Adrenal gland (tissue), 5 donors: ENCODE data around the gene OR10C1.

ENCODE experiments used
- POLR2A ChIP-seq, 2 donors: fragments of 450-650 bp; IDR thresholded peaks; one replicate each; pipeline ENCODE4 v1.6.1; 2017; ENCODE audit warnings: antibody characterized with exemption in 2 of 2, mild to moderate bottlenecking in 2 of 2, moderate library complexity in 1 of 2
- TF ChIP-seq, protein P1 (sequence below), 6 experiments: fragments of 450-650 bp in 4 of 6; fragments of 200-600 bp in 2 of 6; sonication (generic) in 1 of 6; IDR thresholded peaks; 1 replicate in 5 of 6; 2 replicates in 1 of 6; pipeline versions ENCODE4 v1.5.1 to v1.8.0; 2016 to 2021; ENCODE audit warnings: antibody characterized with exemption in 6 of 6, mild to moderate bottlenecking in 2 of 6, moderate library complexity in 1 of 6
- donor health status: DM: no; HTN: no; CAD: no.

DNA sequence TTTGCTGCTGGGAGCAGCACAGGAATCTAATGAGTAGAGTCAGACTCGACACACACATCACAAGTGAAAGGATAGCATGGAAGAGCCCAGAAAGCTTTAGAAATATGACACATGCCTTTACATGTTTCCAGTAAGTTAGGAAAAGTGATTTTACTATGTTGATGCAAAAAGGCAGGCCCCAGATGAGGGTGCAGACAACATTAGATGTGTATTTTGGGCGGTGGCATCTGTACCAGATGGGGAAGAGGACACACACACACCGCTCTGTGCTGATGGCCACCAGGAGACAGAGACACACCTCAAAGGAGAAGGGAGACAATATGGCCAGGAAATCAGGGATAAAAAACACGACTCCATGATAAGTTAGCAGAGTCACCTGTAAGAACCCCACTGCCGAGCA, 48.0 kb downstream of the OR10C1 start:
- TF ChIP-seq, protein P1, sequence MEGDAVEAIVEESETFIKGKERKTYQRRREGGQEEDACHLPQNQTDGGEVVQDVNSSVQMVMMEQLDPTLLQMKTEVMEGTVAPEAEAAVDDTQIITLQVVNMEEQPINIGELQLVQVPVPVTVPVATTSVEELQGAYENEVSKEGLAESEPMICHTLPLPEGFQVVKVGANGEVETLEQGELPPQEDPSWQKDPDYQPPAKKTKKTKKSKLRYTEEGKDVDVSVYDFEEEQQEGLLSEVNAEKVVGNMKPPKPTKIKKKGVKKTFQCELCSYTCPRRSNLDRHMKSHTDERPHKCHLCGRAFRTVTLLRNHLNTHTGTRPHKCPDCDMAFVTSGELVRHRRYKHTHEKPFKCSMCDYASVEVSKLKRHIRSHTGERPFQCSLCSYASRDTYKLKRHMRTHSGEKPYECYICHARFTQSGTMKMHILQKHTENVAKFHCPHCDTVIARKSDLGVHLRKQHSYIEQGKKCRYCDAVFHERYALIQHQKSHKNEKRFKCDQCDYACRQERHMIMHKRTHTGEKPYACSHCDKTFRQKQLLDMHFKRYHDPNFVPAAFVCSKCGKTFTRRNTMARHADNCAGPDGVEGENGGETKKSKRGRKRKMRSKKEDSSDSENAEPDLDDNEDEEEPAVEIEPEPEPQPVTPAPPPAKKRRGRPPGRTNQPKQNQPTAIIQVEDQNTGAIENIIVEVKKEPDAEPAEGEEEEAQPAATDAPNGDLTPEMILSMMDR (IDR thresholded peaks at IDR 0.05): no peak
- TF ChIP-seq POLR2A (IDR thresholded peaks at IDR 0.05): no peak
